Stimulated activated CD8-positive, alpha-beta memory T cell treated with anti-CD3 and anti-CD28 coated beads, Interleukin-15, amount 100 ng/mL, for 48 hours (primary cell): ENCODE results near the gene MRPL57.
"Not testable (repeated sequence)": the region's sequence is repeated elsewhere in the genome, so short reads cannot be mapped to it uniquely, and the experiment has no call there.

ENCODE experiments used
- DNase-seq, 2 donors: peaks; one replicate each; pipeline ENCODE4 v3.0.0-alpha.2; 2020; ENCODE audit warnings: low read depth in 2 of 2

Gene MRPL57

DNA sequence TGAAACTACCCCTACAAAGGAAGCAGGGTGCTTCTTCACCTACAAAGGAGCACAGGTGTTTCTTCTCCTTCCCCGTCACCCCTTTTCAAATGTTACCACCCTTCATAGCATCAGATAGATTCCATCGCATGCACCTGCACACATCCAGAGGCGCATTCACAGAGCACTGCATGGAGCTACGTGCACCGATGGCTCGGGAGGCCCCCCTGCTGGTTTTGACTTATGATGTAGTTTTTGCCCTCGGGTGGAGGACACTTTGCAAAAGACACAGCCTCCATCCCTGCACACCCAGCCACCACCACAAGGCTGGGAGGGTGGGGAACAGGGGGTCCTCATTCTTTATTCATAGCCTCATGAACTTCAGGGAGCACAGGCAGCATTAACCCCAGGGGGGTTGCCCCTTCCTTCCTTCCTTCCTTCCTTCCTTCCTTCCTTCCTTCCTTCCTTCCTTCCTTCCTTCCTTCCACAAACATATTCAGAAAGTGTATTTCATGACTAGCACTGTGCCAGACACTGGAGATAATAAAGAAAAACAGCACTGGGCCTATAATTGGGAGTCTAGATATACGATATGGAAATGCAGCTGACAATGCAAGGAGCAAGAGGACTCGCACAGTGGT lies 21.3 kb downstream of the MRPL57 start:
- not testable (repeated sequence) for DNase-seq

DNA sequence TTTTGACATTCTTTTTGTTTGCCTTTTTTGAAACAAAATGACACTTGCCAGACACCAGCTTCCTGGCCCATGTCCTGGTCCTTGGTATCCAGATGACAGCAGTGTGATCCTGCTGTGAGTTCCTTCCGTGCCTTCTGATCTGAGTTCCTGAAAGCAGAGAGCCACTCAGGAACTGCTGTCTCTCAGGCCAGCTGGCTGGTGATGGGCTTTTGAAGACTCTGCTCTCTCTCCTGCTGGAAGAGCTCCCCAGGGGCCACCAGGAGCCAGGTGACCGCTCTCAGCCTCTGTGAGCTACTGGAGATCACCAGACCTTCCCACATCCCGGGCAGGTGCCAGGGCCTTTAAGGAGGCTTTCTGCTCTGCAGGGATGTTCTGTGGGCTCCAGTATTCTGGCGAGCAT lies 21.9 kb downstream of the MRPL57 start:
- DNase-seq = not testable (repeated sequence)

DNA sequence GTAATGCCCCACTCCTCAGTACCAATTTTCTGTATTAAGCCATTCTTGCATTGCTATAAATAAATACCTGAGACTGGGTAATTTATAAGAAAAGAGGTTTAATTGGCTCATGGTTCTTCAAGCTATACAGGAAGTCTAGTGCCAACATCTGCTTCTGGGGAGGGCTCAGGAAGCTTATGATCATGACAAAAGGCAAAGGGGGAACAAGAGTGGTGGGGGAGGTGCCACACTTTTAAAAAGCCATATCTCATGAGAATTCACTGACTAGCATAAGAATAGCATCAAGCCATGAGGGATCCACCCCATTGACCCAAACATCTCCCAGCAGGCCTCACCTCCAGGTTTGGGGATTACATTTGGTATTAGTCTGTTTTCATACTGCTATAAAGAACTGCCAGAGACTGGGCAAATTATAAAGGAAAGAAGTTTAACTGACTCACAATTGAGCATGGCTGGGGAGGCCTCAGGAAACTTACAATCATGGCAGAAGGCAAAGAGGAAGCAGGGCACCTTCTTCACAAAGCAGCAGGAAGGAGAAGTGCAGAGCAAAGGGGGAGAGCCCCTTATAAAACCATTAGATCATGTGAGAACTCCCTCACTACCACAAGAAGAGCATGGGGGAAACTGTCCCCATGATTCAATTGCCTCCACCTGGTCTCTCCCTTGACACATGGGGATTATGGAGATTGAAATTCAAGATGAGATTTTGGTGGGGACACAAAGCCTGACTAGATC lies 25.2 kb downstream of the MRPL57 start:
- not testable (repeated sequence) for DNase-seq

DNA sequence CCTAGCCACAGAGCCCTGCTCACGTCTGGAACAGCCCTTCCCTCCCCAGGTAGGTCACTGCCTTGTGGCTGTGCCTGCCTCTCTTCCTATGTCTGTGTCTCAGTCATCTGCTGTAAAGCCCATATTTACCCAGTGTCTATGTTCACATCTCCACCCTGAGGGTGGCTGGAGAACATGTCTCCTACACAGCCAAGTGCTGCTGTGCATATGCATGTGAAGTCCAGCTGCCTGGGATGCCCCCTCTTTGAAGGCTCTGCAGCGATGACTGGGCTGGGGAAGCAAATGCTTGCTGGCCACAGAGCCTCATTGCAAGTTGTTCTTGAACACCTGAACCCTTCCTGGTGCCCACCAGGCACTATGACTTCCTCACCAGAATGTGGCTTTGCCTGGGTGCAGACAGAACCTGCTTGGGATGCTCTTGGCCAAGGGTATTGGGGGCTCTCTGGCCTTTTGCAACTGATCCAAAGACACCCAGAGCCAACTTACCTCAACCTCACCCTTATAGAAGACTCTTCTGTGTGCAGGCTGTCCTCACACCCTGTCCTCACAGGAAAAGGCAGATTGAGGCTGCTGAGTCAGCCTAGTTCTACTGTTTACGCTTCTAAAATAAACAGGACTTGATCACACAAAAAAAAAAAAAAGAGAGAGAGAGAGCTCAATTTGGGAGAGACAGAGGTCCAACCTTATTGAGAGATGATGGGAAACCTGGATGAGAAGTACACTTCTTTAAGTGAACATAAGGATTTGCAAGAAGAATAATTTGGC lies 26.5 kb downstream of the MRPL57 start:
- DNase-seq = no peak

DNA sequence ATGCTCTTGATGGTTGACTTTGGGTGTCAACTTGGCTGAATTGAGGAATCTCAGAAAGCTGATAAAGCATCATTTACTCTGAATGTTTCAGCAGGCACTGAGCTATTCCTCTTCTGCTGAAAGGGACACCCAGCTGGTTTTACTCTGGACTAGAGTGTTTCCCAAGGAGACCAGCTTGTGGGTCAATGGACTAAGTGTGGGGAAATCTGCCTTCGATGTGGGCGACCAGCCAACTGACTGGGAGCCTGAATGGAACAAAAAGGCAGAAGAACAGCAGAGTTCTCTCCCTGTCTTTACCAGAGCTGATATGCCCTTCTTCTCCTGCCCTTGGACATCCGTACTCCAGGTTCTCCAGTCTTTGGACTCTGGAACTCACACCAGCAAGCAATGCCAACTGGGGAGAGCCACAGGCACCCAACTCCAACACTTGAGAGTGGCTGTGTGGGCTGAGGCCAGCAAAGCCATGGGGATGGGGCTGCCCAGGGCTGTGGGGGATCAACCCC lies 32.2 kb downstream of the MRPL57 start:
- DNase-seq = no peak

DNA sequence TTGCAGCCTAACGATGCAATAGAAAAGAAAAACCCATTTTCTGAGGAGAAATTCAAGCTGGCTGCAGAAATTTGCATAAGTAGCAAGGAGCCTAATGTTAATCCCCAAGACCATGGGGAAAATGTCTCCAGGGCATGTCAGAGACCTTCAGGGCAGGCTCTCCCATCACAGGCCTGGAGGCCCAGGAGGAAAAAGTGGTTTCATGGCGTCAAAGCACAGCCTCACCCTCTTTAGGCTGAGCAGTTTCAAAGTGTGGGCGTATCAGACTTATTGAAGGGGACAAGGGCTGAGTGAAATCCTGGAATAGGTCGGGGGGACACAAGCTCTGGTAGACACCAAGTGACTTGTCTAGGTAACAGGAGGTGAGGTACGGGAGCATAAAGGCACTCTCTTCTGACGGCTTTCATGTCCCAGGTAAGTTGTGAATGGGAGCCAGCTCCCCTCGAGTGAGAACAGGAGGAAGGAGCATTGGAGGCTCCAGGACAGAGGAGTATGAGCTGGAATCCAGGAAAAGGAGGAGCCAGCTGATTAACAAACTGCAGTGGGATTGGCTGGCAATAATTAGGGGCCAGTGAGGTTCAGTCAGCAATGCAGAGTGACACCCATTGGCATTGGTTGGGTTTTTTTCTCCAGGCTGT lies 35.8 kb downstream of the MRPL57 start:
- no peak for DNase-seq

DNA sequence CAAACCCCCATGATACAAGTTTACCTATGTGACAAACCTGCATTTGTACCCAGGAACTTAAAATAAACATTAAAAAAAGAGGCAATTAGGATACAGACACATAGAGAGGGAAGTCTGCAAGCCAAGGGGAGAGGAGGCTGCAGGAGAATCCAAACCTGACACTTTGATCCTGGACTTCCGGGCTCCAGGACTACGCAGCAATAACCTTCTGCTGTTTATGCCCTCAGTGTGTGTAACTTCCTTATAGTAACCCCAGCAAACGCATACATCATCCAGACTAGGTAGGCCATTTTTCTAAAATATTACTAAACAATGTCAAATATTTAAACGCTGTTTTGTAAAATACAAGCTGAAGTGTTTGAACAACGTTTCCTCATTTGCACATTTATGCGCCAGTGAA lies 39.0 kb downstream of the MRPL57 start:
- not testable (repeated sequence) for DNase-seq

DNA sequence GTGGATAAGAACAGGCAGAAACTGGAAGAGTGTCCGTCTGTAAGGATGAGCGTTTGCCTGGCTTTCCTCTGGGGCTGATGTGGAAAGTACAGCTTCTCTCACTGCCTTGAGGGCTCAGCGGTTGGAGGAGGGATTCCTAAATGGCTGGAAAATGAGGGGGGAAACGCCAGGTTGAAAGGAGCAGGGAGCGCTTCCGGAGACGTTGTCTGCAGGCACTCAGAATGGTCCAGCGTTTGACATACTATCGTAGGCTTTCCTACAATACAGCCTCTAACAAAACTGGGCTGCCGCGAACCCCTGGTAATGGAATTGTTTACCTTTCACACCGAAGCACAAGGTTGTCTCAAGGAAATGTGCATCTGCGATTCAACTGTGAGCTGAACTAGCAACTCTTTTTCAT lies 39.9 kb downstream of the MRPL57 start:
- no peak for DNase-seq

DNA sequence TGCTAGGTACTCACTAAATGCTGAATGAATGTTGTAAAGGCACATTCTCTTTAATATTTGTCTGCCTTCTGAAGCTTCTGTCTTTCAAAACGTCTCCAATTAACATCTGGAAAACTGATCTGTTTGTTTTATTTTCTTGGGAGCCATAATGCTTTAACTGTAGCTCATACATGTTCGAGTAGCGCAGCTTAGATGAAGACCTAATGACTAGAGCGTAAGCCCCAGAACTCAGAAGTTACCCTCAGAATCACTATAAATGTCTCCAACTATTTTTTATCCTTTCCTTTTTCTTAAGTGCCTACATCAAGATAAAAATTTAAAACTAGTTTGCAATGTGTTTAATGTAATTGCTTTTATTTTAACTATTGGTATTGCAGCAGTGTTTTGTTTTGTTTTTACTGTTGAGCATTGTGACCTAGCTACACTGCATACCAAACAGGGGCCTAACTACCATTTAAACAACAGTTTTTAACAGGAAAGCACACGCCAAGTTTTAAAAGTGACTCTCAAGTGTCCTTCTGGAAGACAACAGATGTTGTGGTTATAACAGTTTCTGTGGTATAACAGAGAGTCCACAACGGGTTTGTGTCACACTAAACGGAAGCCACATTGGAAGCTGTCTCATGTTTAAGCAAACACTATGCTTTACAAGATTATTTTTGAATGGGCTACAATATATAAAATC lies 42.0 kb downstream of the MRPL57 start:
- no peak for DNase-seq

DNA sequence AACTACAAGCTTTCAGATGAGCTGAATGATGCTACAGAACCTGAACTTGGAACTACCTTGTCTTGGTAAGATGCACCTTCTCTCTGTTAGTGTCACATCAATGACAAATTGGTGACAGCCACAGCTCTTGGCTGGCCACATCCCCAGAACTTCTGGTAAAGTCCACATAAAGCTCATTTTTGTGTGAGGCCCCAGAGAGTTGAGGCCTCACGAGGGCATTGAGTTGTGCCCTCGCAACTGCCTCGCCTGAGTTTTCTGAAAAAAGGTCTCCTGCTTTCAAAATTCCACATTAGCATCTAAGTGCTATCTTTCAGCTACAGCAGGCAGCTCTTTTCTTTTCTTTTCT lies 42.6 kb downstream of the MRPL57 start:
- no peak for DNase-seq

DNA sequence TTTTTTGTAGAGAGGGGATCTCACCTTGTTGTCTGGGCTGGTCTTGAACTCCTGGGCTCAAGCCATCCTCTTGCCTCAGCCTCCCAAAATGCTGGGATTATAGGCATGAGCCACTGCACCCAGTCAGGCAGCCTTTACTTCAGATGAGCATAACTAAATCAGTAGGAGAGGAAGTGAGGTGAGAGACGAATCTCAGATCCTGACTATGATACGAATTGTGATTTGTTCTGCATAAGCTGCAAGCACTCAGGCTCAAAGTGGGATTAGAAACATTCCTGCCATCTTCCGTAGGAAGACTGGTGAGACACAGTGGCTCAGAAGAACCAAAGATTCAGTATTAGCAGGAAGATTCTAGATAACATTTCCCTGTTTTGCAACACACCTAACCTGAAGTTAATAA lies 43.3 kb downstream of the MRPL57 start:
- not testable (repeated sequence) for DNase-seq

DNA sequence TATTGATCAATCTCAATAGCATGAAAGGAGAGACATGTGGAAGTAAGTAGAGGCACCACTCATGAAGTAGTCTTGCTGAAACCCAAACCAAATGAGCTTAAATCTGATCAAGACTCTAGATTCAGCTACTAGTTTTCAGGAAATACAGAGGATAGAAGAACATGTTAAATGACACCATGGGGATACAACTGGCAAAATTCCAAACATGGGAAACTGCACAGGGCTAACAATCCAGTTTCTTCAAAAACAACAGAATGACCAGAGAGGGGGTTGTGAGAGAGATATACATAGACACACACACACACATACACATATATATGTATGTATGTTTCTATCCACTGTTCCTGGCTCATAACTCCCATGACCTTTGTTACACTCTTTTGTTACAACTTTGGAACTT lies 44.8 kb downstream of the MRPL57 start:
- no peak for DNase-seq

DNA sequence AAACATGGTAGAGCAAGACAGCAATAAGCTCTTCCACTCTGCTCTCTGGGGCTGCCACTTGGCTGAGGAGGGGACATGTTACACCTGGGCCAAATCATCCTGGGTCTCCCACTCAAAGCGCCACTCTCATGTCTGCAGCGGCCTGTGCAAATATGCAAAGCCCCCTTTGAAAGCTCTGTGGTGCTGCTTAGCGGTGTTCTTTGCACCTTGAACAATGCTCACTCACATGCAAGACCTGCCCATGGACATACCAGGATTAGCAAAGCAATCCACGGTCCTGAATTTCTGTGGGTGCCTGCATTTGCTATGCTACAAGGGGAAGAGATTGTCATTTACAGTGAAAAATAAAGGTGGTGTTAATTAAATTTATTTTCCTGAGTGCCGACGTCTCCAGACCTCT lies 48.6 kb downstream of the MRPL57 start:
- DNase-seq = no peak

DNA sequence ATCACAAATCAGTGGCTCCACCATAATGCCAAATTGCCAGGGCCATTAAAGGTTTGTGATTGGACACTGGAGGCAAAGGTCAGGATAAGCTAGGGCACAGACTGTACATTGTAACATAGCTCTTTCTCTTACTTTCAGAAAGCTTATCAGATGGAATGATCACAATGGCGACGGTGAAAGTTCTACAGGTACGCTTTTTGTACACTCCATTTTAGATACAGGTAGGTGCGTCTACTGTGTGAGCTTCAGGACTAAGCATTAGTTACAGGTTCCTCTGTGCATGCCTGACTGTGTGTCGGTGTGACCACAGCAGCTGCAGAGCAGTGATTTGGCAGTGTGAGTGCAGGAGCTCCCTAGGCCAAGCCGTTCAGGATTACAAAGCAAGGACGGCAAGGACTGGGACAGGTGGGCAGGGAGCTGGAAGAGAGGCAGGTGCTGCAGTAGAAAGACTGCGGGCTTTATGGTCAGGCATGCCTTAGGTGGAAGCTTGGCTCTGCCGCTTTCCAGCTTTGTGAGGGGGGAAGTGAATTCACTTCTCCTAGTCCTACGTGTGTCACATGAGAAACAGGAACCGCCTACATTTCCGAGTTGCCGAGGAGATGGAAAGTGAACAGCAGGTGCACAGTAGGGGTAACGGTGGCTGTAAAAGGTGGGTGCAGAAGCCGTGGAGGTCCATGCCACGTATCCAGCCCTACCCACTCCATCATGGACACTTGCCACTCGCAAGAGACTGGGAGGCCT lies 49.6 kb downstream of the MRPL57 start:
- DNase-seq = no peak

DNA sequence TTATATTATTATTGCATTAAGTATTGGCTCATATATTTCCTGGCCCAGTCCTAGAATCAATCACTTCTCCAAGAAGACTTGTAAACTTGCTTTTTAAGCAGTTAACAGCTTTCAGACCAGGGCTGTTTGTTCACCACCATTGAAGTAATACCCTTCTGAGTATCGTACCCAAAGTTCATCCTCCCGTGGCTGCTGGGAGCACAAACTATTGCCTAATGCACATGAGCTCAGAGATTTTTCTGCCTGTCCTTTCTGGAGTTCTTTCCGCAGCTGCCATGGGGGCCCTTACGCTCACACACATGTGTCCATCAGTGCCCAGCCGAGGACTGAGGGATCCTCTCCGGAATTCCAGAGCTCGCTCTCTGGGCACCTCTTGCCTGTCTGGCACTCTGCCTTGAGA lies 51.5 kb downstream of the MRPL57 start:
- no peak for DNase-seq
